Right atrium auricular region (tissue), 2 donors: ENCODE measurements around the gene AGRP. TPM values are rescaled to one million over a fixed set of nuclear protein-coding genes. Genes with fewer than 3 reads are reported as not detected.

Source experiments
- DNase-seq: peaks from one replicate; pipeline ENCODE4 v3.0.0-alpha.2; 2019; ENCODE audit warnings: low spot score
- H3K27ac ChIP-seq, 2 donors: fragments of 200-600 bp; sonication (generic); 1 replicate in 1 of 2; 2 replicates in 1 of 2; pipeline ENCODE4 v1.5.1; 2016 to 2019
- H3K27me3 ChIP-seq, 2 donors: fragments of 200-600 bp; sonication (generic); one replicate each; pipeline versions ENCODE4 v1.5.1 to v1.6.0; 2017 to 2019
- H3K36me3 ChIP-seq: fragments of 200-600 bp; sonication (generic); one replicate; pipeline ENCODE4 v1.5.1; 2016
- H3K4me1 ChIP-seq, 2 donors: fragments of 200-600 bp; sonication (generic); one replicate each; pipeline versions ENCODE4 v1.5.1 to v1.6.0; 2017 to 2019
- H3K4me3 ChIP-seq, 2 donors: fragments of 200-600 bp; sonication (generic); 1 replicate in 1 of 2; 2 replicates in 1 of 2; pipeline ENCODE4 v1.5.1; 2017 to 2019; ENCODE audit warnings: mild to moderate bottlenecking in 1 of 2, moderate library complexity in 1 of 2
- H3K9me3 ChIP-seq, 2 donors: fragments of 200-600 bp; sonication (generic); one replicate each; pipeline ENCODE4 v1.5.1; 2019
- CTCF ChIP-seq, 2 donors: fragments of 200-600 bp; sonication (generic); IDR thresholded peaks; one replicate each; pipeline ENCODE4 v1.5.1; 2019; ENCODE audit warnings: antibody characterized with exemption in 2 of 2
- total RNA-seq, 2 donors: library from RNA; depleted of rRNA; stranded (reverse); fragments of >200 nt; gene quantifications; one replicate each; pipeline ENCODE4 v1.1.0, GENCODE V29; 2016

Gene AGRP
- total RNA-seq, 2 donors from 2014 or later = not detected

GRCh38 chr16:67459066-67459860, 24.1 kb downstream of the AGRP start:
- peak overlapping the region; percentile 64 to 75 for H3K27ac ChIP-seq
- H3K36me3 ChIP-seq = peaks cover 6% of the 10 kb centered on the region
- no peak overlapping the region for H3K4me3 ChIP-seq
- peaks cover 0 to 73% of the 10 kb centered on the region in 2 donors for H3K4me1 ChIP-seq
- TF ChIP-seq CTCF (IDR thresholded peaks at IDR 0.05) = no peak
- DNase-seq = no peak
- no peaks in the 10 kb centered on the region for H3K27me3 ChIP-seq
- no peaks in the 10 kb centered on the region for H3K9me3 ChIP-seq

- peaks cover 9% of the 10 kb centered on the region for H3K36me3 ChIP-seq
- no peaks in the 10 kb centered on the region for H3K27me3 ChIP-seq
- no peak for DNase-seq
- peak overlapping the region; percentile 31 to 64 for H3K27ac ChIP-seq
- peaks cover 0 to 71% of the 10 kb centered on the region in 2 donors for H3K4me1 ChIP-seq
- no peak overlapping the region for H3K4me3 ChIP-seq
- no peaks in the 10 kb centered on the region for H3K9me3 ChIP-seq
- TF ChIP-seq CTCF (IDR thresholded peaks at IDR 0.05) = no peak
Measured at GRCh38 chr16:67458121-67458641, 25.2 kb downstream of the AGRP start.

GRCh38 chr16:67457611-67458010, 25.7 kb downstream of the AGRP start:
- H3K36me3 ChIP-seq = peaks cover 15% of the 10 kb centered on the region
- peak overlapping the region; percentile 31 to 64 for H3K27ac ChIP-seq
- DNase-seq = no peak
- H3K4me3 ChIP-seq = no peak overlapping the region
- H3K4me1 ChIP-seq = peaks cover 0 to 66% of the 10 kb centered on the region in 2 donors
- TF ChIP-seq CTCF (IDR thresholded peaks at IDR 0.05) = no peak
- no peaks in the 10 kb centered on the region for H3K9me3 ChIP-seq
- no peaks in the 10 kb centered on the region for H3K27me3 ChIP-seq

- peaks cover 0 to 65% of the 10 kb centered on the region in 2 donors for H3K4me1 ChIP-seq
- H3K4me3 ChIP-seq = no peak overlapping the region
- H3K27ac ChIP-seq = peak overlapping the region; percentile 1 to 14
- DNase-seq = peak; percentile 79
- H3K36me3 ChIP-seq = peaks cover 17% of the 10 kb centered on the region
- TF ChIP-seq CTCF (IDR thresholded peaks at IDR 0.05) = peak; percentile 20 to 56
- no peaks in the 10 kb centered on the region for H3K27me3 ChIP-seq
- H3K9me3 ChIP-seq = no peaks in the 10 kb centered on the region
Measured at GRCh38 chr16:67456391-67457081, 26.8 kb downstream of the AGRP start.

- Histone ChIP-seq H3K4me1 (peaks cover 0 to 65% of the 10 kb centered on the region in 2 donors), H3K36me3 (peaks cover 21% of the 10 kb centered on the region), H3K27ac (no peak overlapping the region), H3K4me3 (no peak overlapping the region), H3K27me3 (no peaks in the 10 kb centered on the region), H3K9me3 (no peaks in the 10 kb centered on the region)
- no peak for TF ChIP-seq CTCF (IDR thresholded peaks at IDR 0.05)
- DNase-seq = no peak
Measured at GRCh38 chr16:67454852-67455251, 28.5 kb downstream of the AGRP start.
